MM.1S (cell line): ENCODE data around the gene ENTPD8.

Experiments
- DNase-seq: peaks from one replicate; pipeline ENCODE4 v3.0.0-alpha.2; 2015
- H2AFZ ChIP-seq: fragments of 300-600 bp; sonication (generic); 2 replicates; pipeline ENCODE4 v1.6.0; 2016; ENCODE audit warnings: antibody characterized with exemption, low read length
- H3F3A ChIP-seq: fragments of 300-600 bp; sonication (generic); 2 replicates; pipeline ENCODE4 v1.6.1; 2016; ENCODE audit warnings: mild to moderate bottlenecking, antibody characterized with exemption, low read length, moderate library complexity, mixed read lengths; ENCODE audit not compliant: insufficient read depth
- H3K27ac ChIP-seq: fragments of 300-600 bp; sonication (generic); 2 replicates; pipeline ENCODE4 v1.5.1; 2016; ENCODE audit warnings: mild to moderate bottlenecking, low read length
- H3K27me3 ChIP-seq: fragments of 300-600 bp; sonication (generic); replicated peaks from 2 replicates; pipeline ENCODE4 v1.6.0; 2016; ENCODE audit warnings: low read length; ENCODE audit not compliant: insufficient read depth
- H3K36me3 ChIP-seq: fragments of 300-600 bp; sonication (generic); replicated peaks from 2 replicates; pipeline ENCODE4 v1.6.1; 2016; ENCODE audit warnings: mild to moderate bottlenecking, low read length, mixed read lengths; ENCODE audit not compliant: insufficient read depth
- H3K4me1 ChIP-seq: fragments of 300-600 bp; sonication (generic); 2 replicates; pipeline ENCODE4 v1.6.1; 2016; ENCODE audit warnings: low read length, mixed read lengths
- H3K4me2 ChIP-seq: fragments of 300-600 bp; sonication (generic); 2 replicates; pipeline ENCODE4 v1.6.0; 2016; ENCODE audit warnings: low read depth, low read length
- H3K4me3 ChIP-seq: fragments of 300-600 bp; sonication (generic); 2 replicates; pipeline ENCODE4 v1.5.1; 2016; ENCODE audit warnings: low read length, mixed read lengths
- H3K79me2 ChIP-seq: fragments of 300-600 bp; sonication (generic); 2 replicates; pipeline ENCODE4 v1.6.1; 2016; ENCODE audit warnings: mixed run types, low read length, mixed read lengths
- H3K9ac ChIP-seq: fragments of 300-600 bp; sonication (generic); 2 replicates; pipeline ENCODE4 v1.6.1; 2016; ENCODE audit warnings: low read length, mixed read lengths
- H3K9me2 ChIP-seq: fragments of 300-600 bp; sonication (generic); replicated peaks from 2 replicates; pipeline ENCODE4 v1.6.1; 2016; ENCODE audit warnings: mild to moderate bottlenecking, low read length, mixed read lengths; ENCODE audit not compliant: insufficient read depth
- H3K9me3 ChIP-seq: fragments of 300-600 bp; sonication (generic); replicated peaks from 2 replicates; pipeline ENCODE4 v1.6.1; 2016; ENCODE audit warnings: mild to moderate bottlenecking, low read length, mixed read lengths; ENCODE audit not compliant: insufficient read depth
- H4K20me1 ChIP-seq: fragments of 300-600 bp; sonication (generic); 2 replicates; pipeline ENCODE4 v1.6.1; 2016; ENCODE audit warnings: mild to moderate bottlenecking, low read length, moderate library complexity, mixed read lengths; ENCODE audit not compliant: insufficient read depth
- EZH2 ChIP-seq: fragments of 300-600 bp; sonication (generic); optimal IDR thresholded peaks from 2 replicates; pipeline ENCODE3; 2017; ENCODE audit warnings: low read depth, mild to moderate bottlenecking, antibody characterized with exemption, low read length, mixed read lengths
- EZH2phosphoT487 ChIP-seq: fragments of 300-600 bp; sonication (generic); IDR thresholded peaks from 2 replicates; pipeline ENCODE4 v1.6.1; 2018; ENCODE audit warnings: antibody characterized with exemption, low read length
- TF ChIP-seq, protein P1 (sequence below): fragments of 300-600 bp; sonication (generic); IDR thresholded peaks from 2 replicates; pipeline ENCODE4 v1.5.1; 2016; ENCODE audit warnings: antibody characterized with exemption, low read length, mixed read lengths

Gene ENTPD8

GRCh38 chr9:137406085-137406760, 34.9 kb downstream of the ENTPD8 start:
- H3K9ac ChIP-seq = no peak overlapping the region
- TF ChIP-seq EZH2phosphoT487 (no peak), EZH2 (no peak)
- TF ChIP-seq, protein P1, sequence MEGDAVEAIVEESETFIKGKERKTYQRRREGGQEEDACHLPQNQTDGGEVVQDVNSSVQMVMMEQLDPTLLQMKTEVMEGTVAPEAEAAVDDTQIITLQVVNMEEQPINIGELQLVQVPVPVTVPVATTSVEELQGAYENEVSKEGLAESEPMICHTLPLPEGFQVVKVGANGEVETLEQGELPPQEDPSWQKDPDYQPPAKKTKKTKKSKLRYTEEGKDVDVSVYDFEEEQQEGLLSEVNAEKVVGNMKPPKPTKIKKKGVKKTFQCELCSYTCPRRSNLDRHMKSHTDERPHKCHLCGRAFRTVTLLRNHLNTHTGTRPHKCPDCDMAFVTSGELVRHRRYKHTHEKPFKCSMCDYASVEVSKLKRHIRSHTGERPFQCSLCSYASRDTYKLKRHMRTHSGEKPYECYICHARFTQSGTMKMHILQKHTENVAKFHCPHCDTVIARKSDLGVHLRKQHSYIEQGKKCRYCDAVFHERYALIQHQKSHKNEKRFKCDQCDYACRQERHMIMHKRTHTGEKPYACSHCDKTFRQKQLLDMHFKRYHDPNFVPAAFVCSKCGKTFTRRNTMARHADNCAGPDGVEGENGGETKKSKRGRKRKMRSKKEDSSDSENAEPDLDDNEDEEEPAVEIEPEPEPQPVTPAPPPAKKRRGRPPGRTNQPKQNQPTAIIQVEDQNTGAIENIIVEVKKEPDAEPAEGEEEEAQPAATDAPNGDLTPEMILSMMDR = no peak
- H3K9me3 ChIP-seq = no peaks in the 10 kb centered on the region
- H3K4me3 ChIP-seq = no peak overlapping the region
- no peak overlapping the region for H3K27ac ChIP-seq
- H3K79me2 ChIP-seq = no peaks in the 10 kb centered on the region
- H4K20me1 ChIP-seq = no peaks in the 10 kb centered on the region
- H3K4me1 ChIP-seq = no peaks in the 10 kb centered on the region
- no peak overlapping the region for H3K4me2 ChIP-seq
- no peaks in the 10 kb centered on the region for H3F3A ChIP-seq
- H3K27me3 ChIP-seq = no peaks in the 10 kb centered on the region
- H3K9me2 ChIP-seq = no peaks in the 10 kb centered on the region
- H2AFZ ChIP-seq = no peak overlapping the region
- H3K36me3 ChIP-seq = no peaks in the 10 kb centered on the region
- DNase-seq = no peak

- no peaks in the 10 kb centered on the region for H3K36me3 ChIP-seq
- no peak overlapping the region for H2AFZ ChIP-seq
- H3F3A ChIP-seq = no peaks in the 10 kb centered on the region
- no peaks in the 10 kb centered on the region for H3K27me3 ChIP-seq
- TF ChIP-seq, protein P1 = no peak
- TF ChIP-seq EZH2 (no peak), EZH2phosphoT487 (no peak)
- H3K4me2 ChIP-seq = no peak overlapping the region
- H3K4me3 ChIP-seq = no peak overlapping the region
- DNase-seq = no peak
- no peaks in the 10 kb centered on the region for H3K79me2 ChIP-seq
- no peak overlapping the region for H3K27ac ChIP-seq
- H3K9me3 ChIP-seq = no peaks in the 10 kb centered on the region
- H3K9ac ChIP-seq = no peak overlapping the region
- H3K9me2 ChIP-seq = no peaks in the 10 kb centered on the region
- H4K20me1 ChIP-seq = no peaks in the 10 kb centered on the region
- no peaks in the 10 kb centered on the region for H3K4me1 ChIP-seq
Observed at GRCh38 chr9:137405677-137406081, 35.5 kb downstream of the ENTPD8 start.

GRCh38 chr9:137404961-137405567, 36.1 kb downstream of the ENTPD8 start:
- H4K20me1 ChIP-seq = no peaks in the 10 kb centered on the region
- no peak overlapping the region for H3K27ac ChIP-seq
- H3F3A ChIP-seq = no peaks in the 10 kb centered on the region
- no peaks in the 10 kb centered on the region for H3K79me2 ChIP-seq
- H3K4me3 ChIP-seq = no peak overlapping the region
- H3K4me2 ChIP-seq = no peak overlapping the region
- H3K9me3 ChIP-seq = no peaks in the 10 kb centered on the region
- no peaks in the 10 kb centered on the region for H3K27me3 ChIP-seq
- H3K4me1 ChIP-seq = no peaks in the 10 kb centered on the region
- DNase-seq = no peak
- no peak overlapping the region for H3K9ac ChIP-seq
- no peaks in the 10 kb centered on the region for H3K9me2 ChIP-seq
- H2AFZ ChIP-seq = no peak overlapping the region
- TF ChIP-seq, protein P1 = no peak
- TF ChIP-seq EZH2 = no peak
- no peak for TF ChIP-seq EZH2phosphoT487
- H3K36me3 ChIP-seq = no peaks in the 10 kb centered on the region
